GM23338 (cell line): ENCODE data around the gene DMD. TPM values are rescaled to one million over a fixed set of nuclear protein-coding genes. Genes with fewer than 3 reads are reported as not detected.

Experiments used
- ATAC-seq: fragments of 200-7000 bp; cut with Tn5 transposase; 3 replicates; pipeline ENCODE4 v1.9.1; 2020
- DNase-seq: peaks from one replicate; pipeline ENCODE4 v3.0.0-alpha.2; 2015; ENCODE audit warnings: low spot score
- H2AFZ ChIP-seq: fragments of 200-600 bp; sonication (generic); 2 replicates; pipeline ENCODE4 v1.8.0; 2016; ENCODE audit warnings: antibody characterized with exemption, mild to moderate bottlenecking, moderate library complexity
- H3F3A ChIP-seq: fragments of 200-600 bp; sonication (generic); replicated peaks from 2 replicates; pipeline ENCODE4 v1.8.0; 2017; ENCODE audit warnings: antibody characterized with exemption, mixed run types, low read depth
- H3K27ac ChIP-seq: fragments of 200-600 bp; sonication (generic); 2 replicates; pipeline ENCODE4 v1.6.1; 2016; ENCODE audit warnings: low read depth
- H3K27me3 ChIP-seq: fragments of 200-600 bp; sonication (generic); 2 replicates; pipeline ENCODE4 v1.8.0; 2016; ENCODE audit warnings: mild to moderate bottlenecking, mixed run types, moderate library complexity; ENCODE audit not compliant: insufficient read depth
- H3K36me3 ChIP-seq: fragments of 200-600 bp; sonication (generic); 2 replicates; pipeline ENCODE4 v1.8.0; 2016; ENCODE audit warnings: mild to moderate bottlenecking; ENCODE audit not compliant: insufficient read depth
- H3K4me1 ChIP-seq: fragments of 200-600 bp; sonication (generic); 2 replicates; pipeline ENCODE4 v1.8.0; 2016; ENCODE audit warnings: mild to moderate bottlenecking, moderate library complexity; ENCODE audit not compliant: insufficient read depth
- H3K4me2 ChIP-seq: fragments of 200-600 bp; sonication (generic); 2 replicates; pipeline ENCODE4 v1.7.1; 2017; ENCODE audit warnings: mixed run types
- H3K4me3 ChIP-seq: fragments of 200-600 bp; sonication (generic); 2 replicates; pipeline ENCODE4 v1.6.1; 2016; ENCODE audit warnings: mixed run types
- H3K79me2 ChIP-seq: fragments of 200-600 bp; sonication (generic); replicated peaks from 2 replicates; pipeline ENCODE4 v1.8.0; 2017; ENCODE audit warnings: mild to moderate bottlenecking; ENCODE audit not compliant: insufficient read depth
- H3K9me2 ChIP-seq: fragments of 200-600 bp; sonication (generic); 2 replicates; pipeline ENCODE4 v1.8.0; 2017; ENCODE audit not compliant: insufficient read depth
- H4K20me1 ChIP-seq: fragments of 200-600 bp; sonication (generic); replicated peaks from 2 replicates; pipeline ENCODE4 v1.8.0; 2017; ENCODE audit warnings: mild to moderate bottlenecking; ENCODE audit not compliant: insufficient read depth
- H3K27ac Mint-ChIP-seq: 2 replicates; pipeline ENCODE4 v1.8.0; 2020; ENCODE audit warnings: inconsistent platforms, mild to moderate bottlenecking, moderate library complexity, mixed read lengths
- H3K27me3 Mint-ChIP-seq: 3 replicates; pipeline ENCODE4 v1.8.0; 2022; ENCODE audit warnings: low read depth, mild to moderate bottlenecking, moderate library complexity, mixed read lengths, inconsistent platforms; ENCODE audit not compliant: insufficient read depth, poor library complexity
- H3K36me3 Mint-ChIP-seq: 3 replicates; pipeline ENCODE4 v1.8.0; 2021; ENCODE audit warnings: low read depth, mild to moderate bottlenecking, inconsistent platforms, moderate library complexity, mixed read lengths
- H3K4me1 Mint-ChIP-seq: 3 replicates; pipeline ENCODE4 v1.8.0; 2020; ENCODE audit warnings: mild to moderate bottlenecking, inconsistent platforms, mixed read lengths
- H3K4me3 Mint-ChIP-seq: 3 replicates; pipeline ENCODE4 v1.8.0; 2021; ENCODE audit warnings: moderate library complexity, mild to moderate bottlenecking, inconsistent platforms, mixed read lengths
- H3K9me3 Mint-ChIP-seq: 3 replicates; pipeline ENCODE4 v1.8.0; 2020; ENCODE audit warnings: moderate library complexity, mild to moderate bottlenecking, inconsistent platforms, mixed read lengths
- CREB1 ChIP-seq: fragments of 250-450 bp; sonication (Bioruptor Pico); IDR thresholded peaks from 2 replicates; pipeline ENCODE4 v1.5.0; 2020; ENCODE audit warnings: low read depth, mild to moderate bottlenecking, moderate library complexity
- EZH2phosphoT487 ChIP-seq: fragments of 200-600 bp; sonication (generic); IDR thresholded peaks from one replicate; pipeline ENCODE4 v1.8.1; 2018; ENCODE audit warnings: antibody characterized with exemption; ENCODE audit not compliant: unreplicated experiment
- JUNB ChIP-seq: IDR thresholded peaks from one replicate; pipeline ENCODE4 v1.6.1; 2016; ENCODE audit warnings: antibody characterized with exemption; ENCODE audit not compliant: unreplicated experiment
- NANOG ChIP-seq: IDR thresholded peaks from 2 replicates; pipeline ENCODE4 v1.6.1; 2016; ENCODE audit warnings: antibody characterized with exemption, borderline replicate concordance
- POLR2AphosphoS5 ChIP-seq: IDR thresholded peaks from 2 replicates; pipeline ENCODE4 v1.6.1; 2016; ENCODE audit warnings: antibody characterized with exemption, low read depth
- STAT1 ChIP-seq: IDR thresholded peaks from one replicate; pipeline ENCODE4 v1.6.1; 2016; ENCODE audit warnings: antibody characterized with exemption; ENCODE audit not compliant: unreplicated experiment
- ZNF114 ChIP-seq: fragments of 250-450 bp; sonication (Bioruptor Pico); IDR thresholded peaks from 2 replicates; pipeline ENCODE4 v1.5.0; 2020; ENCODE audit warnings: mild to moderate bottlenecking, moderate library complexity
- ZNF331 ChIP-seq: fragments of 250-450 bp; sonication (Bioruptor Pico); IDR thresholded peaks from 2 replicates; pipeline ENCODE4 v1.5.0; 2020; ENCODE audit warnings: low read depth, mild to moderate bottlenecking, moderate library complexity
- polyA plus RNA-seq: library from polyadenylated mRNA; unstranded; fragments of >200 nt; fragmentation: Nextera tagmentation; extraction: Ambion mirVana; gene quantifications from 2 replicates; pipeline ENCODE4 v1.2.1, GENCODE V29; 2016
- total RNA-seq: library from RNA; depleted of rRNA; stranded (reverse); fragments of >200 nt; shearing (Covaris generic); gene quantifications from 2 replicates; pipeline ENCODE4 v1.2.3, GENCODE V29; 2014
- TF ChIP-seq, protein P1 (sequence below), 2 experiments: fragments of 200-600 bp in 1 of 2; sonication (generic) in 1 of 2; conservative IDR thresholded peaks; 2 replicates each; pipeline versions ENCODE4 v1.5.1 to v1.6.1; 2016 to 2017; ENCODE audit warnings: antibody characterized with exemption in 2 of 2, low read depth in 2 of 2, mild to moderate bottlenecking in 2 of 2, moderate library complexity in 1 of 2
- TF ChIP-seq, protein P2 (sequence below): IDR thresholded peaks from 2 replicates; pipeline ENCODE4 v1.6.1; 2016; ENCODE audit warnings: antibody characterized with exemption
- TF ChIP-seq, protein P3 (sequence below): IDR thresholded peaks from one replicate; pipeline ENCODE4 v1.6.1; 2018; ENCODE audit warnings: antibody characterized with exemption; ENCODE audit not compliant: unreplicated experiment

Gene DMD
- total and polyA plus RNA-seq, 2 experiments from 2014 or later: 4.5 to 7.6 TPM

GRCh38 chrX:31606771-31607170, 1604.6 kb downstream of the DMD start (continued):
- TF ChIP-seq ZNF331 (no peak), NANOG (no peak), CREB1 (CRISPR knock-in tag) (no peak), STAT1 (no peak), ZNF114 (no peak), EZH2phosphoT487 (no peak), POLR2AphosphoS5 (no peak)
- TF ChIP-seq, protein P1, sequence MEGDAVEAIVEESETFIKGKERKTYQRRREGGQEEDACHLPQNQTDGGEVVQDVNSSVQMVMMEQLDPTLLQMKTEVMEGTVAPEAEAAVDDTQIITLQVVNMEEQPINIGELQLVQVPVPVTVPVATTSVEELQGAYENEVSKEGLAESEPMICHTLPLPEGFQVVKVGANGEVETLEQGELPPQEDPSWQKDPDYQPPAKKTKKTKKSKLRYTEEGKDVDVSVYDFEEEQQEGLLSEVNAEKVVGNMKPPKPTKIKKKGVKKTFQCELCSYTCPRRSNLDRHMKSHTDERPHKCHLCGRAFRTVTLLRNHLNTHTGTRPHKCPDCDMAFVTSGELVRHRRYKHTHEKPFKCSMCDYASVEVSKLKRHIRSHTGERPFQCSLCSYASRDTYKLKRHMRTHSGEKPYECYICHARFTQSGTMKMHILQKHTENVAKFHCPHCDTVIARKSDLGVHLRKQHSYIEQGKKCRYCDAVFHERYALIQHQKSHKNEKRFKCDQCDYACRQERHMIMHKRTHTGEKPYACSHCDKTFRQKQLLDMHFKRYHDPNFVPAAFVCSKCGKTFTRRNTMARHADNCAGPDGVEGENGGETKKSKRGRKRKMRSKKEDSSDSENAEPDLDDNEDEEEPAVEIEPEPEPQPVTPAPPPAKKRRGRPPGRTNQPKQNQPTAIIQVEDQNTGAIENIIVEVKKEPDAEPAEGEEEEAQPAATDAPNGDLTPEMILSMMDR (conservative IDR thresholded peaks at IDR 0.05; ENCODE audit: low read depth in 2 of 2): no peak
- TF ChIP-seq, protein P2, sequence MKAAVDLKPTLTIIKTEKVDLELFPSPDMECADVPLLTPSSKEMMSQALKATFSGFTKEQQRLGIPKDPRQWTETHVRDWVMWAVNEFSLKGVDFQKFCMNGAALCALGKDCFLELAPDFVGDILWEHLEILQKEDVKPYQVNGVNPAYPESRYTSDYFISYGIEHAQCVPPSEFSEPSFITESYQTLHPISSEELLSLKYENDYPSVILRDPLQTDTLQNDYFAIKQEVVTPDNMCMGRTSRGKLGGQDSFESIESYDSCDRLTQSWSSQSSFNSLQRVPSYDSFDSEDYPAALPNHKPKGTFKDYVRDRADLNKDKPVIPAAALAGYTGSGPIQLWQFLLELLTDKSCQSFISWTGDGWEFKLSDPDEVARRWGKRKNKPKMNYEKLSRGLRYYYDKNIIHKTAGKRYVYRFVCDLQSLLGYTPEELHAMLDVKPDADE: no peak
- TF ChIP-seq, protein P3, sequence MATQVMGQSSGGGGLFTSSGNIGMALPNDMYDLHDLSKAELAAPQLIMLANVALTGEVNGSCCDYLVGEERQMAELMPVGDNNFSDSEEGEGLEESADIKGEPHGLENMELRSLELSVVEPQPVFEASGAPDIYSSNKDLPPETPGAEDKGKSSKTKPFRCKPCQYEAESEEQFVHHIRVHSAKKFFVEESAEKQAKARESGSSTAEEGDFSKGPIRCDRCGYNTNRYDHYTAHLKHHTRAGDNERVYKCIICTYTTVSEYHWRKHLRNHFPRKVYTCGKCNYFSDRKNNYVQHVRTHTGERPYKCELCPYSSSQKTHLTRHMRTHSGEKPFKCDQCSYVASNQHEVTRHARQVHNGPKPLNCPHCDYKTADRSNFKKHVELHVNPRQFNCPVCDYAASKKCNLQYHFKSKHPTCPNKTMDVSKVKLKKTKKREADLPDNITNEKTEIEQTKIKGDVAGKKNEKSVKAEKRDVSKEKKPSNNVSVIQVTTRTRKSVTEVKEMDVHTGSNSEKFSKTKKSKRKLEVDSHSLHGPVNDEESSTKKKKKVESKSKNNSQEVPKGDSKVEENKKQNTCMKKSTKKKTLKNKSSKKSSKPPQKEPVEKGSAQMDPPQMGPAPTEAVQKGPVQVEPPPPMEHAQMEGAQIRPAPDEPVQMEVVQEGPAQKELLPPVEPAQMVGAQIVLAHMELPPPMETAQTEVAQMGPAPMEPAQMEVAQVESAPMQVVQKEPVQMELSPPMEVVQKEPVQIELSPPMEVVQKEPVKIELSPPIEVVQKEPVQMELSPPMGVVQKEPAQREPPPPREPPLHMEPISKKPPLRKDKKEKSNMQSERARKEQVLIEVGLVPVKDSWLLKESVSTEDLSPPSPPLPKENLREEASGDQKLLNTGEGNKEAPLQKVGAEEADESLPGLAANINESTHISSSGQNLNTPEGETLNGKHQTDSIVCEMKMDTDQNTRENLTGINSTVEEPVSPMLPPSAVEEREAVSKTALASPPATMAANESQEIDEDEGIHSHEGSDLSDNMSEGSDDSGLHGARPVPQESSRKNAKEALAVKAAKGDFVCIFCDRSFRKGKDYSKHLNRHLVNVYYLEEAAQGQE: no peak

- no peaks in the 10 kb centered on the region for H3K36me3 Mint-ChIP-seq
- no peaks in the 10 kb centered on the region for H3K4me1 Mint-ChIP-seq
- Histone ChIP-seq H3F3A (no peaks in the 10 kb centered on the region), H3K36me3 (no peaks in the 10 kb centered on the region), H3K4me2 (no peak overlapping the region), H3K79me2 (no peaks in the 10 kb centered on the region), H3K9me2 (no peaks in the 10 kb centered on the region), H3K27me3 (no peaks in the 10 kb centered on the region), H3K4me3 (no peak overlapping the region), H3K4me1 (no peaks in the 10 kb centered on the region), H2AFZ (no peak overlapping the region), H4K20me1 (no peaks in the 10 kb centered on the region), H3K27ac (no peak overlapping the region)
- H3K27me3 Mint-ChIP-seq: no peaks in the 10 kb centered on the region
- H3K27ac Mint-ChIP-seq: no peak overlapping the region
- H3K9me3 Mint-ChIP-seq: no peaks in the 10 kb centered on the region
- DNase-seq (no peak), ATAC-seq (no peak)
- H3K4me3 Mint-ChIP-seq: no peak overlapping the region
- TF ChIP-seq EZH2phosphoT487: no peak
- TF ChIP-seq ZNF114: no peak
- no peak for TF ChIP-seq POLR2AphosphoS5
- TF ChIP-seq, protein P1 (conservative IDR thresholded peaks at IDR 0.05; ENCODE audit: low read depth in 2 of 2): no peak
- no peak for TF ChIP-seq JUNB
- no peak for TF ChIP-seq STAT1
- no peak for TF ChIP-seq NANOG
- TF ChIP-seq, protein P2: no peak
- no peak for TF ChIP-seq CREB1 (CRISPR knock-in tag)
These were observed 1606.6 kb downstream of the DMD start for GRCh38 chrX:31604629-31605221.
